ENCODE results near the gene RUFY4. TPM values are rescaled to one million over a fixed set of nuclear protein-coding genes. Genes with fewer than 3 reads are reported as not detected.
"Not testable (repeated sequence)": the region's sequence is repeated elsewhere in the genome, so short reads cannot be mapped to it uniquely, and the experiment has no call there.

The RUFY4 gene
- total RNA-seq, 2 donors from 2014 or later: 0.14 TPM; not detected in 1

DNA sequence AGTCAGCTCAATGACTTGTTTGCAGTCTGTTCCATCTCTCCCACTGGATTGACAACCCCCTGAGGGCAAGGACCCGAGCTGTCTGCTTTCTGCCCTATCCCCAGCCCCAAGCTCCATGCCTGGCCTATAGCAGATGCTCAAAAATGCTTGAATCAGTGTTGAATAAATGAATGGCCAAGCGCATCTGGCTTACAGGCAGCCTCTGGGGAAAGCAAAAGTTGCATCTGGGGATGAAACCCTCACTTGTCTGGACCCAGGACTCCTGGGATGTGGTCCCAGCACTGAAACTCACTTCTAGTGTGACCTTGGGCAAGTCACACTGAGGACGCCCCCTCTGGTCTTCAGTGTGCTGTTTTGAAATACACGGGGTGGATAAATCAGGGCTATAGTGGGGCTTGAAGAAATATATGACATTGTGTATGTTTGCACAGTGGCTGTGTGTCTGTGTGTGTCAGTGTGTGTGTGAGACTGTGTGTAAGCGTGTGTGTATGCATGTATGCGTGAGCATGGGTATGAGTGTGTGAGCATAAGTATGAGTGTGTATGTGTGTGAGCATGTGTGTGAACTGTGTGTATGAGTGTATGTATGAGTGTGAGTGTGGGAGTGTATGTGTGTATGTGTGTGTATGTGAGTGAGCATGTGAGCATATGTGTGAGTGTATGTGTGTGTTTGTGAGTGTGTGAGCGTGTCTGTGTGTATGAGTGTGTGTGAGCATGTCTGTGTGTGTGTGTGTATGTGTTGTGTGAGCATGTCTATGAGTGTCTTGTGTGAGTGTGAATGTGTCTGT lies 38.5 kb upstream of the RUFY4 start:
- intact Hi-C loops (cut with DNase I): loop anchor here in 1 of 2 donors (5.0 kb wide), 1 partner anchor 243 kb away; no protein-coding TSS in a partner anchor
- no peak for DNase-seq (ENCODE audit: low spot score)

- intact Hi-C loops (cut with DNase I): loop anchor here in 1 of 2 donors (5.0 kb wide), 1 partner anchor 244 kb away; no protein-coding TSS in a partner anchor
- no peak for DNase-seq (ENCODE audit: low spot score)
These were observed 37.8 kb upstream of the RUFY4 start for GRCh38 chr2:218031261-218031660.

GRCh38 chr2:218031771-218032257 lies 37.2 kb upstream of the RUFY4 start:
- no peak for DNase-seq (ENCODE audit: low spot score)
- intact Hi-C loops (cut with DNase I): loop anchor here in 1 of 2 donors (5.0 kb wide), 1 partner anchor 245 kb away; no protein-coding TSS in a partner anchor

DNA sequence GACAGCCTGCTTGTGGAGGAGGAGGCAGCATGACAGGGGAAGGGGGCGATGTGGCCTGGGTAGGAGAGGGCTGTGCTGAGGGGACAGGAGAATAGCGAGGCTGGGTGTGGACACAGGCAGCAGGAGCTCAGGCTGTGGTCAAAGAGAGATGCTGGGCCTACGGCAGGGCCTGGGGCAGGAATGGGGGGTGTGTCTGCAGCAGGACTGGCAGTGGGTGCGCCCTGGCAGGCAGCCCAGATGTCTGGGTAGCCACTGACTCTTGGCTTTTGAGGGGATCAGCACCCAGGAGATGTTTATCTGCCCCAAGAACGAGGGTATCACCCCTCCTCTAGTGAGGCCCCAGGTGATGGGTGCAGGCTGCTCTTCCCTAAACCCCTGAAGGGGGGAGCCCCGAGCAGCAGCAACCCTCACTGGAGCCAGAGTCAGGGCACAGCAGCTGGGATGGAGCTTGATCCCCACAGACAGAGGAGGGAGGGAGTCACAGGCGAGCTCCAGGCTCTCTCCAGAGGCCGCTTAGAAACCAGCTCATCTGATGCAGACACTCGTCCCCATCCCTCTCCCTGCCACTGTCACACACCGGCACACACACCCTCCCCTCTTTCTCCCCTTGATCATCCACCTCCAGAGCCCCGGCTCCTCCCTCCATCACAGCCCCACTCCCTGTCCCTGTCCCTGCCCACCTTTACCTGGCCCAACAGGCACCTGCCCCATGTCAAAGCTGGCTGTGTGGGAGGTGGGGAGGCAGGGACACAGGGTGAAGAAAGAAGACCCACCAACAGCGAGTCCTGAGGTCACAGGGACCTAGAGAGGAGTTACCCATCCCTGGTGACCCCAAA lies 36.5 kb upstream of the RUFY4 start:
- no peak for DNase-seq (ENCODE audit: low spot score)

DNA sequence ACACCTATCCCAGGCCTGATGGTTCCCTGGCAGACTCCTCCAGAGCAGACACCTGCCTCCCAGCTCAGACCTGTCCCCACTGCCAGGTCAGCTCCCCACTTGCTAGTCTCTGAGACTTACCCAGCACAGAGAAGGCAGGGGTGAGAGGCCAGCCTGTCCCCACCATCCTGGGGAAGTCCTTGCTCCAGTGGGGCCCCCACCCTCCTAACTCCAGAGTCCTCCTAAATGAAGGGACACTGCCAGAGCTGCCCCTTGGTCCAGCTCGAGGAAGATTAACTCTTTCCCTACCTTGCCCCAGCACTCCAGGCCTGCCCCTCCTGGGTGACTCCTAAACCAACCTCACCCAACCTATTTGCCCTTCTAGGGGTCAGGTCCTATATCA lies 35.9 kb upstream of the RUFY4 start:
- no peak for DNase-seq (ENCODE audit: low spot score)
- intact Hi-C loops (cut with DNase I): loop anchor here in 1 of 2 donors (5.0 kb wide), 1 partner anchor 246 kb away; no protein-coding TSS in a partner anchor

More for the DNA sequence above, 36.5 kb upstream of the RUFY4 start:
- intact Hi-C loops (cut with DNase I): loop anchor here in 1 of 2 donors (5.0 kb wide), 1 partner anchor 245 kb away; no protein-coding TSS in a partner anchor

- peak; percentile 76 for DNase-seq (ENCODE audit: low spot score)
- intact Hi-C loops (cut with DNase I): loop anchor here in 1 of 2 donors (5.0 kb wide), 1 partner anchor 247 kb away; no protein-coding TSS in a partner anchor
These were observed 35.2 kb upstream of the RUFY4 start for GRCh38 chr2:218033590-218034496.

GRCh38 chr2:218034497-218035213 lies 34.4 kb upstream of the RUFY4 start:
- intact Hi-C loops (cut with DNase I): loop anchor here (5.0 kb wide), 3 partner anchors 242 to 728 kb away; no protein-coding TSS in a partner anchor

DNA sequence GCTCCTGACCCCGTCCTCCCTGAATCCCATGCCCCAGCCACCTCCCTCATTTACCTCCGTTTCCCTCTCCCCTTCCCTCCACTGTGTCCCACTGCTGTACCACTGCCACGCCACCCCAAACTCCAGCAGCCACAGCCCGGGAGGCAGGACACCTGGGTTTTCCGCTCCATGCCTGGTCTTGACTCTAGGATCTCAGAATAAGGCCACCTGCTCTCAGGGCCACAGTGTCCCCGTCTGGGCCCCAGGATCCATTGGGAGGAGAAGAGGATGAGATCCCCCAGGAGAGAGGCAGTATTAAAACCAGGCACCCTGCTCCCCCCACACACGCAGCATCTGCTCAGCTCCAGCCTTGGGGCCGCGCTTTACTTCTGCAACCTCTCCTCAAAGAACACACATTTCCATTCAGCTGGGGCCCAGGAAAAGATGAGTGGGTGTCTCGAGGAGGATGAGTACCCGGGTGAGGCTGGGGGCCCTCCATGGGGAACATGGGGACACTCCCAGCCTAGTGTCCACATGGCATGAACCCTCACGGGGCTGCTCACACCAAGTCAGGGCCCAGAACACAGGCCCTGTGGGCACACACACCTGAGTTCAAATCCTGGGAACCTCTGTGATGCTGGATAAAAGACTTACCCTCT lies 33.5 kb upstream of the RUFY4 start:
- DNase-seq (ENCODE audit: low spot score): no peak
- intact Hi-C loops (cut with DNase I): loop anchor here in 1 of 2 donors (5.0 kb wide), 2 partner anchors 243 to 727 kb away; no protein-coding TSS in a partner anchor

More at GRCh38 chr2:218034497-218035213, 34.4 kb upstream of the RUFY4 start:
- DNase-seq (ENCODE audit: low spot score): peak; percentile 90

DNA sequence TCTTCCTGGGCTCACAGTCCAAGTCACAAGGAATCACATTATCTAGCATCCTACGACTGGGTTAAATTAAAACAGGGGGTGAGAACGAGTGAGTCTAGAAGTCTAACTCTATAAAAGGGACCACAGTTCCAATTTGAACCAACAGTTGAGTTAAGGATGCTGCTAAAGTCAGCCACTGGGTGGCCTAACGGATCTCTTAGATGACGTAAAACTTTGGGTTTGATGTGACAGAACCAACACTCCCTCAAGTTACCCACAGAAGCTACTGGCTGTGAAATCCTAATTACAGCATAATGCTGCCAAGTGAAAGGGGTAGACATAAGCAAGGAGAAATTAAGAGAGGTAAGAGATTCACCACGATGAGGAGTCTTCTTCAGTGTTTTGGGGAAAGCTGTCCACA lies 32.7 kb upstream of the RUFY4 start:
- no peak for DNase-seq (ENCODE audit: low spot score)
- intact Hi-C loops (cut with DNase I): loop anchor here in 1 of 2 donors (5.0 kb wide), 2 partner anchors 244 to 726 kb away; no protein-coding TSS in a partner anchor

- DNase-seq (ENCODE audit: low spot score): no peak
- intact Hi-C loops (cut with DNase I): loop anchor here in 1 of 2 donors (5.0 kb wide), 2 partner anchors 247 to 723 kb away; no protein-coding TSS in a partner anchor
These were observed 29.9 kb upstream of the RUFY4 start for GRCh38 chr2:218039171-218039570.

DNA sequence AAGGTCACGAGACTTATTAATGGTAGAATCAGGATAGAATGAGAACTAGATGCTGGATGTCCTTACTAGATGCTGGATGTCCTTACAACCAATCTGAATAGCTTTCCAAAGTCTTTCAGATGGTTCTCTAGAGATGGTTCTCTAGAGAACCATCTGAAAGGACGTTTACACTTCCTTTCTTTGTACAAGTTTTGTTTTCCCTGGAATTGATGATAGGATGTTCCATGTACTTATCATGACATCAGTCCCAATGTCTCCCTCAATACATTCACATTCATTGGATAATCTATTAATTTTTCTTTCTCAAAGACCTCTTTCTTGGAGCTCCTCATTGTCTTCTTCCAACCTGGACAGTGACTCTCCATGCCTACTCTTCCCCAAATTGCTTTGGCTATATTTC lies 28.2 kb upstream of the RUFY4 start:
- intact Hi-C loops (cut with DNase I): no loop called here
- DNase-seq (ENCODE audit: low spot score): no peak

- intact Hi-C loops (cut with DNase I): no loop called here
- DNase-seq (ENCODE audit: low spot score): no peak
These were observed 27.5 kb upstream of the RUFY4 start for GRCh38 chr2:218041302-218042168.

DNA sequence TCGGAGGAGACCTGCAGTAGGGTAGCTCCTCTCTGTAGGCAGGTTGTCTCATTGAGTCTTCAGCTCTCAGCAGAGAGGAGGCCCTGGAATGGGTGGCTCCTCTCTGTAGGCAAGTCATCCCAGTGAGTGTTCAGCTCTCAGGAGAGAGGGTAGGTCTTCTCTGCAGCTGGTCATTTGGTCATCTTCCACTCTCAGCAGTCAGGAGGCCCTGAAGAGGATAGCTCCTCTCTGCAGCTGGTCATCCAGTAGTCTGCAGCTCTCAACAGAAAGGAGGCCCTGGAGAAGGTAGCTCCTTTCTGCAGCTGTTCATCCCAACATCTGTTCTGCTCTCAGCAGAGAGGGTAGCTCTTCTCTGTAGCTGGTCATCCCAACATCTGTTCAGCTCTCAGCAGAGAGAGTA lies 26.0 kb upstream of the RUFY4 start:
- intact Hi-C loops (cut with DNase I): no loop called here

GRCh38 chr2:218043701-218044109 lies 25.3 kb upstream of the RUFY4 start:
- DNase-seq (ENCODE audit: low spot score): no peak
- intact Hi-C loops (cut with DNase I): no loop called here

More for the DNA sequence above, 26.0 kb upstream of the RUFY4 start:
- DNase-seq (ENCODE audit: low spot score): no peak

DNA sequence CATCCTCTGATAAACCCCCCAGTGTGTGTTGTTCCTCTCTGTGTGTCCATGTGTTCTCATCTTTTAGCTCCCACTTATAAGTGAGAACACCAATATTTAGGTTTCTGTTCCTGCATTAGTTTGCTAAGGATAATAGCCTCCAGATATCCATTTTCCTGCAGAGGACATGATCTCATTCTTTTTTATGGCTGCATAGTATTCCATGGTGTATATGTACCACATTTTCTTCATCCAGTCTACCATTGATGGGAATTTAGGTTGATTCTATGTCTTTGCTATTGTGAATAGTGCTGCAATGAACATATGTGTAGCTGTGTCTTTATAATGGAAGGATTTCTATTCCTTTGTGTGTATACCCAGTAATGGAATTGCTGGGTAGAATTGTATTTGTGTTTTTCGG lies 24.5 kb upstream of the RUFY4 start:
- intact Hi-C loops (cut with DNase I); DNase-seq (ENCODE audit: low spot score): not testable (repeated sequence)

- DNase-seq (ENCODE audit: low spot score): no peak
- intact Hi-C loops (cut with DNase I): no loop called here
These were observed 22.8 kb upstream of the RUFY4 start for GRCh38 chr2:218046238-218046637.
